ENCODE measurements around the gene ACSL6.

Gene ACSL6

GRCh38 chr5:131939690-131940345, 71.6 kb downstream of the ACSL6 start:
- DNase-seq (ENCODE audit: low read depth), result no peak

GRCh38 chr5:131932235-131932634, 79.2 kb downstream of the ACSL6 start:
- no peak for DNase-seq (ENCODE audit: low read depth)
- no peak for TF ChIP-seq CTCF (IDR thresholded peaks at IDR 0.05; ENCODE audit: insufficient read depth, low read depth, low read length, missing control alignments)
- H3K4me3 ChIP-seq (ENCODE audit: low read depth, low read length), result no peak overlapping the region

More at GRCh38 chr5:131939690-131940345, 71.6 kb downstream of the ACSL6 start:
- TF ChIP-seq CTCF (IDR thresholded peaks at IDR 0.05; ENCODE audit: insufficient read depth, low read depth, low read length, missing control alignments), result no peak
- H3K4me3 ChIP-seq (ENCODE audit: low read depth, low read length), result no peak overlapping the region

- no peak overlapping the region for H3K4me3 ChIP-seq (ENCODE audit: low read depth, low read length)
- TF ChIP-seq CTCF (IDR thresholded peaks at IDR 0.05; ENCODE audit: insufficient read depth, low read depth, low read length, missing control alignments), result no peak
- DNase-seq (ENCODE audit: low read depth), result no peak
These were observed 82.5 kb downstream of the ACSL6 start for GRCh38 chr5:131928957-131929356.

GRCh38 chr5:131926168-131926567, 85.3 kb downstream of the ACSL6 start:
- DNase-seq (ENCODE audit: low read depth), result no peak
- H3K4me3 ChIP-seq (ENCODE audit: low read depth, low read length), result no peak overlapping the region

GRCh38 chr5:131916481-131916880, 95.0 kb downstream of the ACSL6 start:
- no peak for DNase-seq (ENCODE audit: low read depth)
- TF ChIP-seq CTCF (IDR thresholded peaks at IDR 0.05; ENCODE audit: insufficient read depth, low read depth, low read length, missing control alignments), result no peak
- H3K4me3 ChIP-seq (ENCODE audit: low read depth, low read length), result no peak overlapping the region

More at GRCh38 chr5:131926168-131926567, 85.3 kb downstream of the ACSL6 start:
- no peak for TF ChIP-seq CTCF (IDR thresholded peaks at IDR 0.05; ENCODE audit: insufficient read depth, low read depth, low read length, missing control alignments)

- no peak for DNase-seq (ENCODE audit: low read depth)
- no peak for TF ChIP-seq CTCF (IDR thresholded peaks at IDR 0.05; ENCODE audit: insufficient read depth, low read depth, low read length, missing control alignments)
- H3K4me3 ChIP-seq (ENCODE audit: low read depth, low read length), result no peak overlapping the region
These were observed 97.0 kb downstream of the ACSL6 start for GRCh38 chr5:131914472-131914871.

GRCh38 chr5:131913603-131914002, 97.9 kb downstream of the ACSL6 start:
- no peak for DNase-seq (ENCODE audit: low read depth)
- TF ChIP-seq CTCF (IDR thresholded peaks at IDR 0.05; ENCODE audit: insufficient read depth, low read depth, low read length, missing control alignments), result no peak
- H3K4me3 ChIP-seq (ENCODE audit: low read depth, low read length), result no peak overlapping the region
